HG03457 (cell line): Measurements from ENCODE around the gene TRPM3.

Experiments used
- ATAC-seq: cut with Tn5 transposase; IDR thresholded peaks from one replicate; pipeline ENCODE4 v1.9.1; 2021; ENCODE audit warnings: moderate number of reproducible peaks; ENCODE audit not compliant: unreplicated experiment

TRPM3 gene

GRCh38 chr9:71098801-71099200, 22.6 kb downstream of the TRPM3 start:
- ATAC-seq, result no peak

- no peak for ATAC-seq
These were observed 23.8 kb downstream of the TRPM3 start for GRCh38 chr9:71097671-71098070.

- no peak for ATAC-seq
These were observed 24.9 kb downstream of the TRPM3 start for GRCh38 chr9:71096421-71097108.

- ATAC-seq, result no peak
These were observed 26.6 kb downstream of the TRPM3 start for GRCh38 chr9:71094708-71095251.

DNA sequence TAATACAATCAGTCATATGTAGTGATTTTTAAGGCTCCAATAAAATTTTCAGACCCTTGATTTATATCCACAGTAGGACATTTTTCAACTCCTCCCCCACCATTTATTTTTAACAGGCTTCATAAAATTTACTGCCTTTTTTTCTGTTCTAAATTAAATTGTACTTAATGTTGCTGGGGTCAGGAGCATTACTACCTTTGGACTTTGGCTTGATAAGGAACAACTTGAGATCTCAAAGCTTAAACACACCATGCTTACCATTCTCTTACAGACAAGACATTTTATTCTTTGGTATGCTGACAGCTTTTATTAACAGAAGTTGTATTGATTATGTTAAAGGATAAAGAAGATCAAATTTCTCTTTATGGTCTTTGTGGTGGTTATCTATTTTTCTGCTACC, 30.5 kb downstream of the TRPM3 start:
- ATAC-seq, result no peak

DNA sequence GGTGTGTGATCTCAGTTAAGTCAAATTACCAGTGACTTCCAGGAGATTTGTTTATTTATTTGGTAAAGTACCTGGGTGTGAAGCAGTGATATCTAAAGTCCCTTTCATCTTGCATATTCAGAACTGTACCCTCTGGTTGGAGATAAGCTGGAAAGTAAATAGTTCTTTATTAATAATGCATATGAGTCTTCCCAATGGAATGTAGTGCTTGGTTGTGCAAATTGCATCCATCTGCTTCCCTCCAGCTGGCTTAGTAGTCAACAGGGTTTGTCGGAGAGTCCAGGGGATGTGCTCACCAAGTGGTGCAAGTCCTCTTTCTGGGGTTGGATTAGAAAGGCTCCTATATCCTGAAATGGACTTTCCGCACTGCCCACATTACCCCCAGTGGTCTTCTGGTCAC, 42.0 kb downstream of the TRPM3 start:
- ATAC-seq, result no peak

- ATAC-seq, result no peak
These were observed 45.3 kb downstream of the TRPM3 start for GRCh38 chr9:71076096-71076495.

DNA sequence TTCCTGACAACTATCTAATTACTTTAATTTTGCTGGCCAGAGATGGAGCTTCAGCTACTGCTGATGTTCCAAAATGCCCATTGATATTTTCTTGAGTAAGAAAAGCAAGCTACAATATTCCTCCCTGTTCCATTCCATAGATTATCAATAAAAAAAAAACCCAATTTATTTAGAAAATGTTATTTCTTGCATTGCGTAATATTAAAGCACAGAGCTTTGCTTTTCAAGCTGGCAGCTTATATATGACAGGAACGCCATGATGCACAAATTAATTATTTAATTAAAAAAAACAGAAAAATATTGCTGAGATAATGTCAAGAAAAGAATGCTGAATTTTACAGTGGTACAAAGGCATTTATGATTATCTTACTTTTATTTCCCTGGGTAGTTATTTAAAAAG, 47.9 kb downstream of the TRPM3 start:
- no peak for ATAC-seq

- ATAC-seq, result no peak
These were observed 48.8 kb downstream of the TRPM3 start for GRCh38 chr9:71072587-71072986.

DNA sequence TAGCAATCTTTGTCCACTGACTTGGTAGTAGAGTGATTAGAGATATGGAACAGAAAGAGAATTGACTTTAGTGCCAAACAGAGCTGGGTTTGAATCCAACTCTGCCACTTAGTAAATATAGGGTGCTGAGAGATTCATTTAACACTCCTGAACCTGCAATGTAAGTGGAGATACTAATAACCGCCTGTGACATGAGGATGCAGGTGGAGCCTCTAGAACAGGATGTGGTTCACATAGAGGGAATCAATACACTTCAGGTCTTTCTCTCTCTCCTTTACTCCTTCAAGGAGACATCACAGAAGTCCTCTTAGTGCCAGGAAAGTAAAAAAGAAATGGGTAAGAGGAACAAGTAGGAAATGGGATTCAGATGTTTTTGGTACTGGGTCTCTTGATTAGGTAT, 49.8 kb downstream of the TRPM3 start:
- no peak for ATAC-seq

DNA sequence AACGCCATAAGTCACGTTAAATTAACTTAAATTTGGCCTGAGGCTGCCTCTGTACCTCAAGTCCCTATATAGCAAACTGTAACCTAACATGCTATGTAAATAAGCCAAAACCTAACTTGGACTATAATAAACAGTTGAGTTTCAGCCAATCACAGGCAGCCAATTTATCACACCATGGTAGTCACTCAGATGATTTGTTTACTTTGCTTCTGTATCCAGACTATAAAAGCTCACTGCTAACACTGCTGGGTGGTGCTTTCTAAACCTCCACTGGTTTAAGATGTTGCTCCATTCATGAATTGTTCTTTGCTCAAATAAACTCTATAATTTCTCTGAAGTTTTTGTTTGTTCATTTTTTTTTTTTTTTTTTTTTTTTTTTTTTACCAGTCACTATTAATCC, 62.8 kb downstream of the TRPM3 start:
- ATAC-seq, result no peak

DNA sequence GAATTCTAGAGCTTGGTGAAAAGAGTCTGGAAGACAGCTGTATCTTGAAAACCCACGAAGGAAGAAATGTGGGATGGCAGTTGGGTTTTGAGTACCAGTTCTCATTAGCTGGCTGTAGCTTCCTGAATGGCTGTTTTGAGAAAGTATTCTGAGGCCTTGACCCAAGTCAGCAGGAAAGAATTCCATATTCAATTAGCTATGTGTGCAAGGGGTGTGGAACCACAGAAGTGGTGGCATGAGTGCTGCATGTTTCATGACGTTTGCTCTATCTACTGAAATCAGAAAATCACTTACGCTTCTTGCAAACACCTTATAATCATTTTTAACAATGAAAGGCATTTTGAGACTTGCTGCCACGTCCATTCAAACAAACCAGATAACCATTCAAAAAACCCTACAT, 69.1 kb downstream of the TRPM3 start:
- ATAC-seq, result no peak

- no peak for ATAC-seq
These were observed 73.1 kb downstream of the TRPM3 start for GRCh38 chr9:71048280-71048679.

- no peak for ATAC-seq
These were observed 78.9 kb downstream of the TRPM3 start for GRCh38 chr9:71042448-71042990.

DNA sequence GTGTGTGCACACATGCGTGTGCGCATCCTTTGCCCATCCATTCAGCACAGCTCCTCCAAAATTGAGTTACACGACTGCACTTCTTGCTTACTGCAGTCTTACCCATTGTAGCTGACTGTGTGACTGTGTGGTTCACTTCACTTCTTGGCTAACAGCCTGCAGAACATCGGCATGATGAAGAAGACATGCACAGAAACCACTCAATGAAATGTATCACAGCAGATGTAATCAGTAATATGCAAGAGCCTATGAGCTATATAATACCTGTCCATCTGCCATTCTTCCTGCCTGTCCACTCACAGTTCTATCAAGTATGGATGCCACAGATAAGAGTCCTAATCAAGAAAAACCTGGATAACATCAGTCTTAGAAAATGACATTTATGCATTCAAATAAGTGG, 83.9 kb downstream of the TRPM3 start:
- ATAC-seq, result no peak

DNA sequence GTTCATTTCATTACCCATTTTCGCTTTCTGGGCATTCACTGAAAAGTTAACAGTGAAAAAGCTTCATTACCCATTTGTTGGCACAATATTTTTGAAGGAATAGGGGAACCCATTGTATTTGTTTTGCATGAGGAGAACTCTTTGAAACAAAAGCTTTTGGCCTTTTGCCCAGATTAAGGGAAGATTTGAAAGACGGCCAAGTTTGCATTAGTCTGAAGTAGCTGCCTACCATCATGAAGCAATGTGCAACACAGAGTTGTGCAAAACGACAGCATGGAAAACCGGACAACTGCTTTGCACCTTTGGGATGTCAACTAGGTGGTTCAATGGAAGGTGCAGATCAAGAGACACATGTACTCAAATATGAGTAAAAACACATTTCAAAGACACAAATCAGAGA, 84.9 kb downstream of the TRPM3 start:
- no peak for ATAC-seq

DNA sequence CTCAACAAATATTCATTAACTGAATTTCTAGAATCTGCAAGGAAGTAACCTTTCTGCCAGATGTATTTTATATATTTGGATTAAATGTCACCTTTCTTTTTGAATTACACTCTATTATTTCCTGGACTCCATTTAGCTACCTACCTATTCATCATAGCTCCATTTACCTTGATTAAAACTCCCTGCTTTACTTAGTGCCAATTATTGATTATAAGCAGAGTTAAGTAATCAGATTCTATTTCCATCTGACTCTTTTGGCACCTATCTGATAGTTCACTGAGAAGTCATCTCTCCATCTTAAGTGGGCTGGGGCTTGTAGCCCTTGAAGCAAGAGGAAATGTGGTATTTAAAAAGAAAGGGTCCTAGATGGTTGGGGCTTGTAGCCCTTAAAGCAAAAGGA, 88.6 kb downstream of the TRPM3 start:
- no peak for ATAC-seq

DNA sequence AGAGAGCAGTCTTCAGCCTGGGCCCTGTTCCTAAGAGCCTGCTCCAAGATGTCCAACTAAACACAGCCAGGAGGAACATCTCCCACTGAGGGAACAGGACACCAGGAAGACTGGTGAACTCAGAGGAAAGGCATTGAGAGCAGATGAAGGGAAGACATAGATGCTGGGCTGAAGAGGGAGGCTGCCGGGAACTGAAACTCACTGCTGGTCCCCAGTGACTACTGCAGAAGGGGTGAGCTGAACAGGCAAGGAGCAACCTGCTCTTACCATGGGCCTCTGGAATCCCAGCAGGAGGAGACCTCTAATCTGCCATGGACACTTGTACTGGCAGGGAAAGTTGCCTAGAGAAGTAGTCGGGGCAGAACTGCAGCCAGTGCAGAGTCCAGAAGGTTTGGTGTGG, 95.7 kb downstream of the TRPM3 start:
- no peak for ATAC-seq

- ATAC-seq, result no peak
These were observed 96.2 kb downstream of the TRPM3 start for GRCh38 chr9:71025201-71025600.

DNA sequence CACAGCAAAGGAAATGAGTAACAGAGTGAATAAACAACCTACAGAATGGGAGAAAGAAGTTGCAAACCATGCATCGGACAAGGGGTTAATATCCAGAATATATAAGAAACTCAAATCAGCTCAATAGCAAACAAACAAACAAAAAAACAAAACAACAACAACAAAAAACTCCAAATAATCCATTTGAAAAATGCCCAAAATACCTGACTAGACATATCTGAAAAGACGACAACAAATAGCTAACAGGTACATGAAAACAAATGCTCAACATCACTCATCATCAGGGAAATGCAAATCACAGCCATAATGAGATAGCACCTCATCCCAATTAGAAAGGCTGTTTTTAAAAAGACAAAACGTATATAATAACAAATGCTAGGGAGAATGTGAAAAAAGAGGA, 111.2 kb downstream of the TRPM3 start:
- no peak for ATAC-seq

DNA sequence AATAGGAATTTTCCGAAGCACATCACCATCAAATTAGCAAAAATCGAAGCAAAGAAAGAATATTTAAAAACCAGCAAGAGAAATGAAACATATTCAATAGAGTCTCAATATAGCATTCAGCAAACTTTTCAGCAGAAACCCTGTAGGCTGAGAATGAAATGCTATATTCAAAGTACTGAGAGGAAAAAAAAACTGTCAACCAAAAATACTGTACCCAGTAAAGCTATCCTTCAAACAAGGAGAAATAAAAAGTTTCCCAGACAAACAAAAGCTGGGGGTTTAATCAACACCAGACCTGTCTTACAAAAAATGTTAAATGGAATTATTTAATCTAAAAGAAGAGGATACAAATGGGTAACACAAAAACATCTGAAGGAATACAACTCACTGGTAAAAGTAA, 116.0 kb downstream of the TRPM3 start:
- ATAC-seq, result no peak

DNA sequence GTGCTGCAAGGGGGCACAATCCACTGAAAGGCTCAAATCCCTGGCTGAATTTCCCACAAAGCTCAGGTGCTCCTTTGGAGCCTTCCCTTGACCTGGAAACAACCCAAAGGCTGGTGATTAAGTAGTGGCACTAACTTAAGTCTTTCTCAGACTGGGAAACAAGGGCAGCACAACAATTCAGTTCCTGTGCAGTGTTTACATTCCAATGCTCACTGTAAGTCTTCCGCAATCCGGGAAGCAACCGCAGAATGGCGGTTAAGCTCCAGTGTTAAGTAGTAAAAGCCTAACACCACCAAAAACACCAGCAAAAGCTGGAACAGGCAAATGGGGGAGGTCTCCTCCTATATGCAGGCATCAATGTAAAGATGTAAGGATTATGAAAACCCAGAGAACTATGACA, 117.2 kb downstream of the TRPM3 start:
- no peak for ATAC-seq

DNA sequence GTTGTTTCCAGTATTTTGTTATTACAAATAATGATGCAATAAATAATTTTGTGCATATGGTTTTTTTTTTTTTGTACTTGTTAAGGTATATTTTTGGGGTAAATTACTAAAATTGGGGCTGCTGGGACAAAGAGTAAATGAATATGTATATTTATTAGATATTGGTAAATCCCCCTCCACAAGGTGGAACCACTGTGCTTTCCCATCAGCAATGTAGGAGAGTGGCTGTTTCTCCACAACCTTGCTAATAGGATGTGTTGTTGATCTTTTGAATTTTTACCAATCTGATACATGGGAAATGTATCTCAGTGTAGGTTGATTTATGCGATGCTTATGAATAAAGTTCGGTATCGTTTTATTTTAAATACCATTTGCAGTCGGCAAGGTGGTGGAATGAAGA, 118.1 kb downstream of the TRPM3 start:
- ATAC-seq, result no peak
